ENCODE data around the gene MTCL1.

The MTCL1 gene

DNA sequence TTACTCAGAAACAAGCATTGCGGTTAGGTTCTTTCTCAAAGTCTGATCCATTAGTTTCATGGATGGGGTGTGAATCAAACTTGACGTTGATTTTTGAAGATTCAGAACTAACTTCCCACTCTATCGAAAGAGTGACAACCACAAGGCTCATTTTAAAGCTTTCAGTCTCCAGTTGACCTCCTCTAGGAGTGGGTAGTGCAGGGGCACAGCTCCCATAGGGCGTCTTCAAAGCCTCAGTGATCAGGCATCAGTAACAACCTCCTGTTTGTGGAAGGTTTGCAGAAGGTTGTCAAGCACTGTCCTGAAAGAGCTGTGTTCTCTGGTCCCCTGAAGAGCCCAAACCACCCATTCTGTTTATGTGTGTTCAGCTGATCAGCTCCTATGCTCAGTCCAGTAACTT is 10.2 kb downstream of the MTCL1 start:
- DNase-seq, result no peak

DNA sequence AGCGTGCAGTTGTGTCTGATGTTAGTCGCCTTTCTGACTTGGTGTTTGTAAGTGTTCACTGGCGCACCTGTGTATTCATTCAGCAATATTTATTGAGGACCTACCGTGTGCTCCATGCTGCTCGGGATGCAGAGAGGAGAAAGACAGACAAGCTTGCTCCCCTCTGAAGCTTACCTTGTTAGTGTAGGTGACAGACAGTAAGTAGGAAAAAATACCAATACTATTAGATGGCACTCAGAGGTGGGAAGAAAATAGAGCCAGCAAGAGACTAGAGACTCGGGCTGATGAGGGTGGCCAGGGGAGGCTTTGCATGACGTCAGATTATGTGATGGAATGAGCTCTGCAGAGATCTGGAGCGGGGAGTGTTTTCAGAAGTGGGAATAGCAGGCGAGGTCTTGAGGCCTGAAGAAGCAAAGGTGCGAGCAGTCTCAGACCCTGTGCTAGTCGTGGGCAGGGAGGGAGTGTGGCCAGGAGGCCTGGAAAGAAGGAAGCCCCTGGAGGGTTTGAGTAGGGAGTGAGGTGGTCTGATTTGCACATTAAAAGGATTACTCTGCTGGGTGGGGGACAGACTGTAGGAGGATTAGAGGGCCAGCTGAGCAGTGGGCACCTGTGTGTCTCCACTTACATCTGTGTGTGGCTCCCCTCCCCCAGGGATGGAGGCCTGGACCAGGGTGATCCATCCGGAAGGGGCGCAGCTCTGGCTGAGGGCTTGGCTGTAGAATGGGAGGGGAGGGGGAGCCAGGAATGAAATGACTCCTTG is 11.8 kb downstream of the MTCL1 start:
- DNase-seq, result no peak

DNA sequence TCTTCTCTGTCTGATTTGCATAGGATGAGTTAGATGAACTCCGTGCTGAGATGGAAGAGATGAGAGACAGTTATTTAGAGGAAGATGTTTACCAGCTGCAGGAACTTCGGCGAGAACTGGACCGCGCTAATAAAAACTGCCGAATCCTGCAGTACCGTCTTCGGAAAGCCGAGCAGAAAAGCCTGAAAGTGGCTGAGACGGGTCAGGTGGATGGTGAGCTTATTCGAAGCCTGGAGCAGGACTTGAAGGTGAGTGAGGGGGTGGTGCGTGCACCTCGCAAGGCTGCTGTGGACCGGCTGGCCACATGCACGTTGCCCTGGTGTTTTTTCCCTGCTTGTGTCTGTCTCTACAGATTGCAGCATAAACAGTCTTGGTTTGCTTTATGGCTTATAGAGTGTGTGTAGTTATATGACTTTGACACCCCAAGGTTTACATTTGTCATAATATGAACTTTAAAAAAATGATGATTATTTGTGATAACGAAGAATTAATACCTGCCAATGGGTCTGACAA is 13.1 kb downstream of the MTCL1 start:
- no peak for DNase-seq

DNA sequence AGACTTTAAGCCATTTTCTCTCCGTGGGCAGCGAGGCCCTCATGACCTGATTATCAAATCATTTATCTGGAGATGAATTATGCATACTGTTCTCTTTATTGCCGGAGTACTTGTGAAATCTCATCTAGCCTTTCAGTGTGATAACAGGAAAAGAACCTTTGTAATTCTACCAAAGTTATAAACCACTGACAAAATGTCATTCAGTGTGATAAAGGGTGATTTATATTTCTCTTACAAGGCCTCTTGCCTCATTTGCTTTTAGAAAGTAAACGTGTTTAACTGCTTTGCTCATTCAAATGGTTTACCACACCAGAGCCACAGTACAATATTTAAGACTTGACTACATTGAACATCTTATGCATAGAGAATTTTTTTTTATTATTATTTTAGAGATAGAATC is 13.8 kb downstream of the MTCL1 start:
- no peak for DNase-seq

DNA sequence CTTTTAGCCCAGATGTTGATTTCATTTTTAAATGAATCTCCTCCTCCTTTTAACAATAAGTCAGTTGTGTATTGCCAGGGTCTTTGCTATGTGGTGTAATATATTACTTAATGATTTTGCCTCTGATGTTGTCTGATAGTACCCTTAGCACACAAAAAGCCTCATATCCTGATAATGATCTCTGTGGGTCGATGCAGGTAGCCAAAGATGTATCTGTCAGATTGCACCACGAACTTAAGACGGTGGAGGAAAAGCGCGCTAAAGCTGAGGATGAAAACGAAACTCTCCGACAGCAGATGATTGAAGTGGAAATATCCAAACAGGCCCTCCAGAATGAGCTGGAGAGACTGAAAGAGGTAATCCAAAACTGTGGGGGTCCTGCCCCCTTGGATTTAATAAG is 14.8 kb downstream of the MTCL1 start:
- DNase-seq, result no peak

DNA sequence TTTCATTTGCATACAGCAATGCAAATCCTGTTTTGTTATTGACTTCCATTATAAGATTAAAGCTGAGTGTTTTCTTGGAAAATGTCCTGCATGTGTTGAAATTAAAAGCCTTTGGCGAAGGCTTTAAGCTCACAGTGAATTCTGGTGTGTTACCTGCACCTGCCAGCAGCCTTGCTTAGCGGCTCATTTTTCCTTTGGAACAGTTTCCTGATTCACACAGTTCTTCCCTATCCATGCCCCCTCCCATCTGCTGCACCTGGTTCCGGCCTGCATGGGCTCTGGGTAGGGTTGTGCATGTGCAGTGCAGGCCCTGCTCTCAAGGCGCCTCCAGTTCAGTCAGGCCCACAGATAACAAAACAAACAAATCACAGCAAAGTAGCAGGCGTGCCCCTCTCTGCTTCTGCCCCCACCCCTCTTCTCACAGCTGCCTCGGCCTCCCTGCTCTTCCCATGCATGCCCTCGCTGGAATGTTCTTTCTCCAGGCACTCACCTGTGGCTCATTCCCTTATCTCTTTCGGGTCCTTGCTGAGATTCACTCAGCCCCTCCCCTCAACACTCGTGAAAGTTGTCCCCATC is 15.8 kb downstream of the MTCL1 start:
- DNase-seq, result no peak

DNA sequence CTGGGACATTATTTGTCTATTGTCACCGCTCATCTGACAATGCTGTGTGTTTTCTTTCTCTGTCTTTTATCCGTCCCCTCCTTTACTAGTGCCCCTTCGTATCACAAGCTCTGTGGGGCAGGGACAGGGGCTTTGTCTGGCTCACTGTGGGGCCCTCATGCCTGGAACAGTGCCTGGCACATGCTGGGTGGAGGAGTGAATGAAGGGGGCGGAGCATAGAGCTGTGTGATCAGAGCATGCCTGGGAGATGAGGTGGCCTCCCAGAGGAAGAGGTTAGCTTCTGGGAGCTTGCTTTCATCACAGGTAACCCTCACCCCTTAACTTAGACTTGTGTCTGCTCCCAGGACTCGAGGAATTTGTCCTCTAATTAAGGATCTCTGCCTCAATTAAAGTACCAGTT is 16.4 kb downstream of the MTCL1 start:
- DNase-seq, result no peak

DNA sequence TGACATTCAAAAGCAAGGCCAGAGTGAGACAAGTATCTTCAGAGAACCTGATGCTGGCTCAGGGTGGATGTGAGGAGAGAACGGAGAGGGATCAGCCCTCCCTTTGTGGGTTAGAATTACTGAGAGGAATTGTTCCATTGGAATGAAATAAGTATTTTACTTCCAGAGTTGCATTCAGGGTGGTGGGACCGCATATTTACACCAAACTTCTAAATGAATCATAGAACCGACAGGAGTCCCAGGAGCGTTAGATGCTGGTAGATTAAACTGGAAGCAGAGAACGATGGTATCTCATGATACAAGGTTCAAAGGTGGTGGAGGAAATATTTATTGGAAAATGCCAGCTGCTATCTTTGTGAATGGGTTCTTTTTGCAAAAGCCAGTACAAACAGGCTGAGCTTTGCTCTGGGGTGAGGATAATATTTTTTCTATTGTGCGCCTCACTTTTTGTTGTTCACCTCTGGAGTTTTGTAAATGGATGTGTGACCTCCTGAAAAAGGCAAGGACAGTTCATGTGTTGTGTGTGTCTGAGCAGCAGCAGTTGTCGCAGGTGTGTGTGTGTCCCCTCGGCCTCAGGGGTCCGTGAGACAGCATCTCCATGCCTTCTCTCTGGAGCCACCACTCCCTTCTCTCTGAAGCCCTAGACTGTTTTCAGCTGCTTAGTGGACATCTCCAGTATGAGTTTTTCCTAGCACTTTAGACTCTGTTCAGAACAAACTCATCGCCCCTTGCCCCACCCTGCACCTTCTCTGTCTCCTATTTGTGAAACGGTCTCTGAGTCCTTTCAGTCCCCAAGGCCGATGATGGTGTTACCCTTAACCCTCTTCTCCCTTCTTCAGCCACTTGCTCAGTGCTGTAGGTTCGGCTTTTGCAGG is 17.8 kb downstream of the MTCL1 start:
- no peak for DNase-seq

DNA sequence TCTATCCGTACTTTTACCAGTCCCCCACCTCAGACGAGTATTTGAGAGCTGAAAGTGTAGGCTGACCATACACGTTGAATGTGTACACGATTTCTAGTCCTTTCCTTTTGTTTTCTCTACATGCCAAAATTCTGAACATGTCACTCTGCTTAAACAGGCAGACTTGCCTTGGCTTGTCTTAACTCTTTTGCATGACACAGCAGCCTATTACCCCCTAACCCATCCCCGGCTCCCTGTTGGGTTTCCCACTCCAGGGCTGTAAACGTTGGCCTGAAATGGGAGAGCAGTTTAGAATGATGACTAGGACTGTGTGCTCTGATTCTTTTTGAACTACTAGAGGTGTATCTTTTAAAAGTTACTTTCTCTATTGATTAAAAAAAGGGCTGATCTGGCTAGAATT is 19.1 kb downstream of the MTCL1 start:
- no peak for DNase-seq

DNA sequence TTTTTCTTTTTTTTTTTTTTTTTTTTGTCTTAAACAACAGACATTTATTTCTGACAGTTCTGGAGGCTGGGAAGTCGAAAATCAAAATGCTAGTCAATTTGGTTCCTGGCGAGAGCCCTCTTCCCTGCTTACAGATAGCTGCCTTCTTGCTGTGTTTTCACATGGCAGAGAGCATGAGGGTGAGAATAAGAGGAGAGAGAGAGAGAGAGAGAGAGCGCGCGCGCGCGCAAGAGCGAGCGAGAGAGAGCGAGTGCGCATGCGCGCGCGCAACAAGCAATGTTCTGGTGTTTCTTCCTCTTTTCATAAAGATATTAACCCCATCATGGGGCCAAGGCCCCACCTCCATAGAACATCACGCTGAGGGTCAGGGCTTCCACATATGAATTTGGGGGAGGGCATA is 20.9 kb downstream of the MTCL1 start:
- no peak for DNase-seq

DNA sequence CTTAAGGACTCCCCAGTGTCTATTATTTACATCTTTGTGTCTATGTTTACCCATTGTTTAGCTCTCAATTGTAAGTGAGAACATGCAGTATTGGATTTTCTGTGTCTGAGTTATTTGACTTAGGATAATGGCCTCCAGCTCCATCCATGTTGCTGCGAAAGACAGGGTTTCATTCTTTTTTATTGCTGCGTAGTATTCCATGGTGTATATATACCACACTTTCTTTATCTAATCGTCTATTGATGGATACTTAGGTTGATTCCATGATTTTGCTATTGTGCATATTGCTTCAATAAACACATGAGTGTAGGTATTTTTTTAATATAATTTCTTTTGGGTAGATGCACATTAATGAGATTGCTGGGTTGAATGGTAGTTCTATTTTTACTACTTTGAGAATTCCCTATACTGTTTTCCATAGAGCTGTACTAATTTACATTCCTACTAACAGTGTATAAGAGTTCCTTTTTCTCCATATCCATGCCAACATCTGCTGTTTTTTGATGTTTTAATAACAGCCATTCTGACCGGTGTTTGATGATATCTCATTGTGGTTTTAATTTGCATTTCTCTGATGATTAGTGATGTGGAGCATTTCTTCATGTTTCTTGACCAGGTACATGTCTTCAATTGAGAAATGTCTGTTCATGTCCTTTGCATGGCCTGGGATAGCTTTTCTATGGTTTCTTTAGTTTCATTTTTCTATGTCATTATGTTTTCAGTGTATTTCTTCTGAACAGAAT is 21.8 kb downstream of the MTCL1 start:
- DNase-seq, result no peak

DNA sequence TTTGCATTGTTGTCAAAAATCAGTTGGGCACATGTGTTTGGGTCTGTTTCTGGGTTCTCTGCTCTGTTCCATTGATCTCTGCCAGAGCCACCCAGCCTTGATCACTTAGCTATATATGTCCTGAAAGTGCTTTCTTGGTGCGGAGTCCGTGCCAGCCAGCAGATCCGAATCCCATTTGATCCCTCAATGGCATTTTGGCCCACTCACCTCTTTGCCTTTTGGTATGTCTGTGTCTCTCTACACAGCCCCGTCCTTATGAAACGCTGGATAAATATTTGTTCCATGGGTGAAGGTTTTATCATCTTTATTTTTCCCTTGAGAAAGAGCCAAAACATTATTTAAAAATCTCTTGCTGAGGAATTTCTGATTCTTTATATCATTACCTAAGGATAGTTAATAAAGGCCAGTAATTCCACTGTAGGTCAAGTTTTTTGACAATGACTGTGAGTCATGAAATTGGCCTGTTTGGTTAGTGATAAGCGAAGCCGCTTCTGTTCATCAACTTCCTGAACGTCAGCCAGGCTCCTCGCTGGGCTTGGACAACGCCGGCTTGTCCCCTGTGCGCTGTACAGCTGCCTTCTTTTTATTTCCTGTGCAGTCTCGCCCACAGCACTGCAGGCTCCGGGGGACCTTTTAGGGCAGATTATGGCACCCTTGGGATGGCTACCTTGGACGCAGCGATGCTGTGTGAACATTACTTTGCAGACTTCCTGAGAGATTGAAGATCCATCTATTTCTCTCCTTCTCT is 24.9 kb downstream of the MTCL1 start:
- no peak for DNase-seq

DNA sequence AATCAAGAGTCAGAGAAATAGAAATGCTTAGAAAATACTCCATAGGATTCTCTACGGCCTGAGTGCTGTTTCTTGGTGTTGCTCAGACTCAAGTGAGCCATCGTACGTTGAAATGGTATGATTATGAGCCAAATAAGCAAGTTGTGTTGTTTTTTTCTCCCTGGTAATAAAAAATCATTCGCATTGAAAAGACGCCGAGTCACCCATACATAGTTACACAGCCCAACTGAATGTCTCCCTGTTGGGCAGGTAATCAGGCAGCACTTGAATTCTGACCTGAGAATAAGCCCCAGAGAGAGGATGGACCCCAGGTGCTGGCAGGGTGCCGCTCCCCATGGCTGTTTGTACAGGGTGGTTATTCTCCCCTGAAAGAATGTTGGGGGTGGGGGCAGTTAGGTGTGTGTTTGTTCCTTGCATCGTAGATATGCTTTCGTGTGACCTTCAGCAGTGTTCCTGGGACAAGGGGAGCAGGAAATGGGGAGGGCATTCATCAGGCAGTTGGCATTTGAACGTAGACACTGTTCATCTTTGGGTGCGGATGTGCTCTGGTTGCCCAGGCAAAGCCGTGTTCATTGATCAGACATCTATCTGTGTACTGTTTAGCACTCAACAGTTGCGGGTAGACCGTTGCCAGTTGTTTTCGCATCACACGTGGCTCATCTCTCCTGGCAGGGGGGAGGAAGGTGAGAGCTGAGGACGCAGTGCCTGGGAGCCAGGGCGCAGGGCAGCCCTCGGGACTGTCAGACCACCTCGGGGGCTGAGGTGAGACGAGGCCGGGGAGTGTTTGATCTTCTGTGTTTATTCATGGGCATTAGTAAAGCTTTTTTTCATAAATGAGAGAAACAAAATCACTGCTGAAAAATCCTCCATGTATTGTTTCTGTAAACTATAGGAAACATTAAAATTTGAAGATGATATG is 27.3 kb downstream of the MTCL1 start:
- DNase-seq, result no peak

DNA sequence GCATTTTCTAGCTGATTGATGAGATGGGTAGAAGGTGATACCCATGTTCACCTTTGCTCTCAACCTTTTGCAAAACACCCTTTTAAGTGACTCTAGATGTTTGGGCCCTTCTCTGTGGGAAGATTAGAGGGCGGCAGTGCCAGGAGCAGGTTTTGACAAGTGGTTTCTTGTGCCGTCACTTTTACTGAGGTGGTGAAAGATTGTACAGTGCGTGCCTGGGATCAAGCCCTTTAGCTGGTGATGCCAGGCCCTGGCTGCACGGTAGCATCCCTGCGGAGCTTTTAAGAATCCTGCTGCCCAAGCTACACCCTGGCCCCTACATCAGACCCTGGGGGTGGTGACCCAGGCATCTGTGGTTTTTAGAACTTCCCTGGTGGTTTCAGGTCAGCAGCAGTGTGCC is 29.1 kb downstream of the MTCL1 start:
- DNase-seq, result no peak

DNA sequence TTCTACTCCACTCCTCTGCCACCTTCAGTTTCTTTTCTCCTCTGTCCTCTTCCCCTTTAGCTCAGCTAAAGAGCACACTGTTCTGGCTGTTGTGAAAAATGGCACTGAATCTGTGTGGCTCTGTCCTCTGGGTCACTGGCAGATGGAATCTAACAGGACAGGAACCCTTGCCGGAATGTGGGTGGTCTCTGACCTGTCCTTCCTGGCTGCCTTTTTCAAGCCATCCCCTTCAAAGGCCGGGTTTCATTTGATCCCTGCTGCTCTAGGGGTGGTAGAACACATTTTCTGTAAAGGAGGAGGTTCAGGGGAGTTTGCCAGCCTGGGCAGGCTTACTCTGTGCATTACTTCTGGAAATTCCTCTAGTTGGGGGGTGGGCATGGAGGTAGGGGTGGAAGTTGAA is 29.9 kb downstream of the MTCL1 start:
- DNase-seq, result no peak

DNA sequence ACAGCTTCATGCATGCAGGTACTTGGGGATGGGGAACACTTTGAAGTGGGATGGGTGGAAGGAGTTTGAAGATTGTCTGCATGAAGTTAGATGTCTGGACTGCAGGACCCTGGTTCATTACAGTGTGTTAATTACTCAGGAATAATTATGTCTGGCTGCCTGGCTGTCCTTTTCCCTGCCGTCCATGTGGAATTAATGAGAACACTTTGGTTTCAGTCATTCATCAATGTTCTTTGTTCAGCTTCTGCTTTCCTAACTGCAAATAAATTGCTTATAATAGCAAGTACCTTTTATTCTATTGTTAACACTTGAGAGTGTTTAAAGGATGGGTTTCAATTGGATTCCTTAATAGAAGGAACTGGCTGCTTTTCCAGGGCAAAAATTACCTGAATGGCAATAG is 35.8 kb downstream of the MTCL1 start:
- no peak for DNase-seq

DNA sequence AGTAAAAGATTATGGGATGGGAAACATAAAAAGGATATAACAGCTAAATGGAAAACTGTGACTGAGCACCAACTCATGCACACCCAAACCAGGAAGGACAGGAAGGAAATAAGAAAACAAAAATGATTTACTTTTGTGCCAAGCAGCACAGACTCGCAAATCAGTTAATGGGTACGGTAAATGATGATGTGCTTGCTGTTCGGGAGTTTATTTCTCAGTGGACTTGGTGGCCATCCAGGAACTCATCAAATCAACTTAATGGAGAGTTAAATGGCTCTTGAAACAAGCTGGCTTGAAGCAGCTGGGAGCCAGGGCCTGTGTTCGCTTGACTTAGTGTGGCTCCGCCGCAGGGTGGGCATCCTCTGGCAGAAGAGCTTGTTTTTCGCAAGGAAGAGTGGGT is 36.2 kb downstream of the MTCL1 start:
- DNase-seq, result no peak

DNA sequence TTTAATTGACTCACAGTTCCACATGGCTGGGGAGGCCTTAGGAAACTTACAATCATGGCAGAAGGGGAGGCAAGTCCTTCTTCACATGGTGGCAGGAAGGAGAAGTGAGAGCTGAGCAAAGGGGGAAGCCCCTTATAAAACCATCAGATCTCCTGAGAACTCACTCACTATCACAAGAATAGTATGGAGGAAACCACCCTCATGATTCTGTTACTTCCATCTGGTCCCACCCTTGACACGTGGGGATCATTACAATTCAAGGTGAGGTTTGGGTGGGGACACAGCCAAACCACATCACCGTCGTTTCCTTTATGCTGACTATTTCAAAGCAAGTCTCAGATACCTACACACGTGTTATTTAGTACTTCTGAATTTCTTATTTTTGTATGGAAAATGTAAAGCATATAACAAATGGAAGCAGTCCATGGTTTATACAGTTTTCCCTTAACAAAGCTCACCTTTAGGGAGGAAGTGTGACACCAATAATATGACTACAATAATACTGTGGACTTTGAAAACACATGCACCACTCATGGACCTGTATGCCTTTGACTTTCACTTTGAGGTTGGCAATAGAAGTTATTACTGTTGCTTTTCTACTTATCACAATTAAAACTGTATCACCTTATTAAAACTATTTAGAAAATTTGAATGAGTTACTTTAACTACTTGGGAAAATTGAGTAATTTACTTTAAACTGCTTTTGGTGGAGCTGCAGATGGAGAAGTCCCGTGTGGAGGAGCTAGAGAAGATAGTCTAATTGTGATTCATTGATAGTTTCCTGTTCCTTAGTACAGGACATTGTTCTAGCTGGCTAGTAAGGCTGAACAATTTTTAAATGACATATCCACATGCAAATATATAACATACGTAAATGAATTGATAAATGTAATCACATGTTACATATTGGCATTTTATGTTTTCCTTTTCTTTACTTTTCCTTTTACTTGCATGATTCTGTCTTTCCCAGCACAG is 37.3 kb downstream of the MTCL1 start:
- DNase-seq, result no peak

DNA sequence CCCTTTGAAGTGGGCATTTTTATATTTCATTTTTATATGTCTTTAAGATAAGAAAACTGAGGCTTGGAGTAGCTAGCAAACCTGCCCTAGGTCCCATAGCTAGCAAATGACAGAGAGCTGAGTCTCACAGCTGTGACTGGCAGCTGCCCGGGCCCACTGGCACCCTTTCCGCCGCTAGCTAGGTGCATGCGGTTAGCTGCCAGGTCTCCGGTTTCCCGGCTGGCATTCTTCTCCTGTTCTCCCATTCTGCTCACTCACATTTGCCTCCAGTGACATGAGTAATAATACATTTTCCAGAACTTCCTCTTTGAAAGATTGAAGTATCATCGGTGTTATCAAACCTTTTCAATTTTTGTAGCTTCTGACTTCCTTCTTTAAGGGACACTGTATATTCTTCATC is 38.7 kb downstream of the MTCL1 start:
- no peak for DNase-seq

DNA sequence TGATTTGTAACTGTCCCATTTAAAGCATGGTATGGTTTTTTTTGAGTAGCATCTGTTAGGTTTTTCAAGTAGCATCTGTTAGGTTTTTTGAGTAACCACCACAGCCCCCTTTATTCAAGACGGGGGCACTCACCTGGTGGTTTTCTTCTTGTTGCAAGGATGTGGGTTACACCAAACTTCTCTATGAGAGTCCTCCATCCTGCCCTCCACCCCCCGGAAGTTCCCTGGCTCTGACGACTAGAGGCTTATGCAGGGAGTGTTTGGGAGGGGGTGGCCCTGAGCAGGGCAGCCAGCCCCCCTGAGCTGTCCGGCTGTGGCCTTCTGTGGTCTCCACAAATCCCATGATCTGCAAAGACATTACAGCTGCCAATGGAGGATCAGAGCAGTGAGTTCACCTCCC is 39.3 kb downstream of the MTCL1 start:
- DNase-seq, result no peak
